DMS114 treated with DMSO at 0.1 percent for 48 hours (cell line): ENCODE data around the gene CDHR3.

ENCODE experiments used
- DNase-seq: peaks from one replicate; lab custom pipeline; 2025; ENCODE audit not compliant: unreplicated experiment; lab: John Stamatoyannopoulos, UW

The CDHR3 gene, protein sequence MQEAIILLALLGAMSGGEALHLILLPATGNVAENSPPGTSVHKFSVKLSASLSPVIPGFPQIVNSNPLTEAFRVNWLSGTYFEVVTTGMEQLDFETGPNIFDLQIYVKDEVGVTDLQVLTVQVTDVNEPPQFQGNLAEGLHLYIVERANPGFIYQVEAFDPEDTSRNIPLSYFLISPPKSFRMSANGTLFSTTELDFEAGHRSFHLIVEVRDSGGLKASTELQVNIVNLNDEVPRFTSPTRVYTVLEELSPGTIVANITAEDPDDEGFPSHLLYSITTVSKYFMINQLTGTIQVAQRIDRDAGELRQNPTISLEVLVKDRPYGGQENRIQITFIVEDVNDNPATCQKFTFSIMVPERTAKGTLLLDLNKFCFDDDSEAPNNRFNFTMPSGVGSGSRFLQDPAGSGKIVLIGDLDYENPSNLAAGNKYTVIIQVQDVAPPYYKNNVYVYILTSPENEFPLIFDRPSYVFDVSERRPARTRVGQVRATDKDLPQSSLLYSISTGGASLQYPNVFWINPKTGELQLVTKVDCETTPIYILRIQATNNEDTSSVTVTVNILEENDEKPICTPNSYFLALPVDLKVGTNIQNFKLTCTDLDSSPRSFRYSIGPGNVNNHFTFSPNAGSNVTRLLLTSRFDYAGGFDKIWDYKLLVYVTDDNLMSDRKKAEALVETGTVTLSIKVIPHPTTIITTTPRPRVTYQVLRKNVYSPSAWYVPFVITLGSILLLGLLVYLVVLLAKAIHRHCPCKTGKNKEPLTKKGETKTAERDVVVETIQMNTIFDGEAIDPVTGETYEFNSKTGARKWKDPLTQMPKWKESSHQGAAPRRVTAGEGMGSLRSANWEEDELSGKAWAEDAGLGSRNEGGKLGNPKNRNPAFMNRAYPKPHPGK

GRCh38 chr7:105963038-105963667, at the start of gene CDHR3:
TSS of gene CDHR3 (plus strand) at chr7:105963264. CDS start at chr7:105963319, 55 bp downstream.
- no peak for DNase-seq

DNA sequence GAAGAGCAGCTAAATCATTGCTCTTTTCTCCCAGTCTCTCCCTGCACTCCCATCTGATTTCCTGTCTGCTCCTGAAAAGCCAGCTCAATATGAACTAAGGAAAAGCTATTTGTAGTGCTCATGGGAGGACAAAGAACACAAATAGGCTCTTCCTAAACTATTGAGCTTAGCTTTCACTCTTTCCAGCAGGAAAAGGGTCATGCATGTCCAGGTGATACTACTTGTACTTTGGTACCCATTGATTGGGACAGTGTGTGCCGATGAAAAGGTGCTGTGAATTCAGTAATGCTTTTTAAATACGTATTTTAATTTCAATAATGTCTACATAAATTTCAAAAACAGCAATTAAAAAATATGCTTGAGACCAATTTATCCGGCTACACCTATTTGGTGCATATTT, 49.1 kb upstream of the CDHR3 start:
- no peak for DNase-seq

DNA sequence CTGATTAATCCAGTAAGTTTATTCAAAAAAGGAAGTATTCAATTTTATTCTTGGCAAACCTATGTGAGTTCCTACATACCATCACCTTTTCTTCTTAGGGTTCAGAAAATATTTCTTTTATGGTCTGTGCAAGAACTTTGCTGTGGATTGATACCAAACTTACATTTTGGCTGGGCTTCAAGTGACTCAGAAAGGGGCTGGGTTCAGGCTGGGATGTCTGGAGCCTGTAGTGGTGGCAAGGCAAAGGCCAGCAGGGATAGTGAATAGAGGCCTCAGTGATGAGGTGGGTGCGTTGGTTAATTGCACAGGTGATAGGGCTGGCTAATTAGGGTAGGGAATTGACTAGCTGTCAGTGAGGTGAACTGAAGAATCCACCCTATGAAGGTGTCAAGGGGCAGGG, 46.5 kb upstream of the CDHR3 start:
- DNase-seq, result no peak

DNA sequence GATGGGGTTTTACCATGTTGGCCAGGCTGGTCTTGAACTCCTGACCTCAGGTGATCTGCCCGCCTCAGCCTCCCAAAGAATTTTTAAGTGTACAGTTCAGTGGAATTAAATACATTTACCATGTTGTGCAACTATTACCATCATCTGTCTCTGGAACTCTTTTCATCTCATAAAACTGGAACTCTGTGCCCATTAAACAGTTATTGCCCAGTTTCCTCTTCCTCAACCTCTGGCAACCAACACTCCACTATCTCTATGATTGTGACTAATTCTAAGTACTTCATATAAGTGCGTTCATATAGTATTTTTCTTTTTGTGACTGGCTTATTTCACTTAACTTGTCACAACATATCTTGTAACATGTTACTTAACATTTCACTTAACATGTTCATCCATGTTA, 45.4 kb upstream of the CDHR3 start:
- DNase-seq, result no peak

DNA sequence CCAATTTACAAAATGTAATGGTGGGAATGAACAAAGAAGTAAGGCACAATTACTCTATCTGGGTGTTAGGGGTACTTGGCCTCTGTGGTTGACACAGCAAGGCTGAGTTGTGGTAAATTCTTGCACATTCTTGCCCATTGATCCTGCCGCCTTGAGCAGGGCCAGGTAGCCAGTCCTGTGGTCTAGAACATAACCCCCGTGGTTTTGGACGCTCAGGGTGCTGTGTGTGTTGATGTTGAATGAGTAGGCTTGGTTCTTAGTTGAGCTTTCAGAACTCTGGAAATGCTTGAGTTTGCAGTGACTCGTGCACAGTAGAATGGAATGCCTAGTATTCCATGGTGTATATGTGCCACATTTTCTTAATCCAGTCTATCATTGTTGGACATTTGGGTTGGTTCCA, 42.3 kb upstream of the CDHR3 start:
- DNase-seq, result no peak

DNA sequence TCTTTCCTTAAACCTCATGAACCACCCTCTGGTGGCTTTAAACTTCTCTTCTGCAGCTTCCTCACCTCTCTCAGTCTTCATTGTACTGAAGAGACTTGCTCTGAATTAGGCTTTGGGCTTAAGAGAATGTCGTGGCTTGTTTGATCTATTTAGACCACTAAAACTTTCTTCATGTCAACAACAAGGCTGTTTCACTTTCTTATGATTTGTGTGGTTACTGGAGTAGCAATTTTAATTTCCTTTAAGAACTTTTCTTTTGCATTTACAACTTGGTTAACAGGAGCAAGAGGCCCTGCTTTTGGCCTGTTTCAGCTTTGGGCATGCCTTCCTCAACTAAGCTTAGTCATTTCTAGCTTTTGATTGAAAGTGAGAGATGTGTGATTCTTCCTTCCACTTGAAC, 38.1 kb upstream of the CDHR3 start:
- no peak for DNase-seq

- DNase-seq, result no peak
Observed at GRCh38 chr7:105926131-105926530, 36.9 kb upstream of the CDHR3 start.

GRCh38 chr7:105931179-105931578, 31.9 kb upstream of the CDHR3 start:
- DNase-seq, result no peak

- DNase-seq, result no peak
Observed at GRCh38 chr7:105932835-105933477, 30.1 kb upstream of the CDHR3 start.

GRCh38 chr7:105934572-105935185, 28.4 kb upstream of the CDHR3 start:
- no peak for DNase-seq

DNA sequence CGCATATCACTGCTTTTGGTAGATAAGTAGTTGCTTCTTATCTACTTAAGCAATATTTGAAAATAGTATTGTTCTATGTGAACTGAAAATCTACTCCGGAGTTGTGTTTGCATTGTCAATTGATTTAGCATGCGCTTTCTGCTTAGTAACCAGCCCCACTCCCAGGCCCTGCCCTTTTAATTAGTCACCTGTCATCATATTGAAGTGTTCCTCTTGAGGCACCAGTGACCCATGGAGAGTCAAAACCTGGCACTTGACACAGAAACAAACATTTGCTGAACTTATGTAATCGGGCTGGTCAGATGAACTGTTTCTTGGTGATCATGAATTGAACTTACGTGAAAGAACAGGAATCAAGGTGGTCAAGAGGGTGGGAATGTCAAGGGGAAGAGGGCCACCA, 27.8 kb upstream of the CDHR3 start:
- DNase-seq, result no peak

DNA sequence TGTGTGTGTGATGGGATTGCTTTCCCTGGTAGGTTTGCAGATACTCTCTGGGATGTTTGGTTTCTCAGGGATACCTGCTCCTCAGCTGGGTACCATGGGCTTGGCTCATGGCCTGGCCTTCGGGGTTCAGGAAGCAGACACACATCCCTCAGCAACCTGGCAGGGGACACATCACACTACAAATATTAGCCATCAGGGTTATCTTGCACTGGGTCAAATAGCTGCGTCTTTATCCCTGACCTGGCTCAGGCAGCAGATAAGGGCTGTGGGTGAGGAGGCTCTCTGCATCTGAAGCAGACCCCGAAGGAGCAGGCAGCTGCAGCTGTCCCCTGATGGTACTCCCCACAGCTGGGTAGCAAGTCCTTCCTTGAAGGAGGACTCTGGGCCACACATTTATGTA, 25.7 kb upstream of the CDHR3 start:
- DNase-seq, result no peak

DNA sequence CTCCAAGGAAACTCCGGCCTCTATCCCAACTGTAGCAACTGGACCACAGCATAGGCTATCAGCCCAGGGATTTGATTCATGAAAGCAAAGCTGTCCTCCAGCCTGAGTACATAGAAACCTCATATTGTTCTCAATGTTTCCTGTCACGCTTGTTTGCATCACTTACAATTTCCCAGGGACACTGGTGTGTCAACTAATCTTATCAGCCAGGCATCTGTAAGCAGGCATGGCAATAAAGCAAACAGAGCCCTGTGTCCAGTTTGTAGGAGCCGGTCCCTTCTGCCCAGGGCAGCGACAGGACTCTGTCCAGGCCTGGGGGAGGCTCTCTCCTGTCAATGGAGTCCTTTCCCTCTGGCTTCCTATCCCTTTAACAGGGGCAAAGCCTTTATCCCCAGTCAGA, 23.0 kb upstream of the CDHR3 start:
- DNase-seq, result no peak

GRCh38 chr7:105941596-105941995, 21.5 kb upstream of the CDHR3 start:
- no peak for DNase-seq

DNA sequence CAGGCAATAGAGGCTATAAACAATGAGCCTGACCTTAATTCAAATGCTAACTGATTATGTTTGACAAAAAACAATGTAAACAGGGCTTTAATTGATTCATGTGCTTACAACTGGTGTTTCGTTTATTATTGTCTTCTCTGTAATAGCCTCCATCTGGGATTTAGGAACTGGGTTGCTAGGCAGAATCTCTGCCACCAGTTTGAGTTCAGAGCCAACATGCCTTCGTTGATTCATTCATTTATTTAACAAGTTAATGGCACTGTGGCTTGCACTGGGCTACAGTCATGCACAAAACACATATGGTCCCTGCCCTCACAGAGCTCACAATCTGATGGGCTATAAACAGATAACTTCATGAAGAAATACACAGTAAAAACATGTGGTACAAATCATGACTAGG, 19.6 kb upstream of the CDHR3 start:
- no peak for DNase-seq

GRCh38 chr7:105945848-105946247, 17.2 kb upstream of the CDHR3 start:
- DNase-seq, result no peak

- DNase-seq, result no peak
Observed at GRCh38 chr7:105951597-105951996, 11.5 kb upstream of the CDHR3 start.

DNA sequence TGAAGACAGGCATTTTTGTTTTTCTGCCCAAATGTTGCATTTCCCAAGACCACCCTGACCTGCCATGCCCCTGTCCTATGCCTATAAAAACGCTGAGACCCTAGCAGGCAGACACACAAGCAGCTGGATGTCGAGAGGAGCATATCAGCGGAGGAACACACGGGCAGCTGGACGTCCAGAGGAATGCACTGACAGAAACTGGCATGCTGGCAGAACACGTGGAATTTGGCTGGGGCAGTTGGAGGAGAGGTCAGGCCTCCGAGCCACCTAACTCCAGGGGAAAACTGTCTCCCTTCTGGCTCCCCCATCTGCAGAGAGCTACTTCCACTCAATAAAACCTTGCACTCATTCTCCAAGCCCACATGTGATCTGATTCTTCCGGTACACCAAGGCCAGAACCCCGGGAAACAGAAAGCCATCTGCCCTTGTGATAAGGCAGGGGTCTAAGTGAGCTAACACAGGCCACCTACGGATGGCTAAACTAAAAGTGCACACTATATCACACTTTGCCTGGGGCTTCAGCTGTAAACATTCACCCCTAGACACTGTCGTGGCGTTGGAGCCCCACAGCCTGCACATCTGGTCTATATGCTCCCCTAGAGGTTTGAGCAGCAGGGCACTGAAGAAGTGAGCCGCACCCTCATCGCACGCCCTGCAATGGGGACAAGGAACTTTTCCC, 10.0 kb upstream of the CDHR3 start:
- no peak for DNase-seq

DNA sequence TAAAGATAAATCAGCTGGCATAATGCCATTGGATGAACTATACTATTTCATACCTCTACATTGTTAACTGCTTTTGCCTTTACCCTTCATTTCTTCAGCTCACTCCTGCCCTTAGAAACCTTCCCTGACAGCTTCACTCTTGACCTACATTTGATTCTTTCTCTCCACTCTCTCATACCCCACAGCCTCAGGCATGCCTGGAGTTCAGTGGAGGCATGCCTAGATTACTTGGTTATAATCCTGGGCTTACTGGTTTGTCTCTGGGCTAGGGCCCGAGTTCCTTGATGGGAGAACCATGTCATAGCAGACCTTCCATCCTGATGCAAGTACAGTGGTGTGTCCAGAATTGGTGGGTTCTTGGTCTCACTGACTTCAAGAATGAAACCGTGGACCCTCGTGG, 8.4 kb upstream of the CDHR3 start:
- DNase-seq, result no peak
